Endometrial microvascular endothelial cells (primary cell): ENCODE data around the gene YWHAQ. TPM values are rescaled to one million over a fixed set of nuclear protein-coding genes. Genes with fewer than 3 reads are reported as not detected.
"Not testable (repeated sequence)": the region's sequence is repeated elsewhere in the genome, so short reads cannot be mapped to it uniquely, and the experiment has no call there.

Experiments
- in situ Hi-C: cut with HindIII; loops from 2 replicates; pipeline ENCODE4 v1.10.0; 2017; ENCODE audit warnings: low sequenced_read_pairs, low pct_unique_long_range_greater_than_20kb; ENCODE audit errors: inconsistent ontology term
- total RNA-seq: library from RNA; depleted of rRNA; stranded (reverse); fragments of >200 nt; gene quantifications from one replicate; pipeline ENCODE4 v1.2.3, GENCODE V29; 2015; ENCODE audit errors: inconsistent ontology term

YWHAQ gene
- total RNA-seq, 1 donor from 2014 or later: 359 TPM

DNA sequence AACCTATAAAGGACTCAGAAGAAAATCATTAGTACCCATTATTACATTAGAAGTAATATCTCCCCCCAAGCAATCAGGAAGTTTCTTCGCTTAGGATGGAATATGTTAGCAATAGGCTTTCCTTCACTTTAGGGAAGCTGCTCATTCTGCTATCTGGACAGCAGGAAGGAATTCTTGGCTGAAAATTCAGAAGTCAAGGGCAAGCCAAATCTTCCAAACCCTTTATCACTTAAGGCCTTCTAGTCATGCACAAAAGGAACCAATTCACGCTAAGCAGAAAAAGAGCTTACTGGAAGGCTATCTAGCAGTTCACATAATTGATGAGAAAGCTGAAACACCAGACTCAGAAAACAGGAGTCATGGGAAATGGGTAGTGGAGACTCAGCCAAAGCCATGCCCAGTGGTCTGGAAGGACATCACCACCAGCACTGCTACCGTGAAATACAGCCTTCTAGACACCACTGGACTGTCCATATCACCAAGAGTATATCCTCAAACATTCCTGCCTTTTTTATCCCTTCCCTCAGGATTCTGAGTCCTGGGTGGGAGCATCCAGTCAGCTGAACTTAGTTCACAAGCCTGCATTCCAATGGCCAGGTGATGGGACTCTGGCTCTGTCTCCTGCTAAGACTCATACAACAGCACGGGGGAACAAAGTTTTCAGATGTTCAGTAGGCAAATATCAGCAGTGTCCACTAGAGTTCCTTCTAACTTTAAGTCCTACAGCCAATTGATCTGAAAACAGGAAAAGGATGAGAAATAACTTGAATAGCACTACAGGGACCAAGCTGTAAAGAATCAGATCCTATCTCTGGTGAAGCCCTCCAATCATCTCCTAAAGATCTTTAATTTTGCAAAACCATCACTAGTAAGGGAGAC lies 60.4 kb downstream of the YWHAQ start:
- in situ Hi-C loops: no loop called here

DNA sequence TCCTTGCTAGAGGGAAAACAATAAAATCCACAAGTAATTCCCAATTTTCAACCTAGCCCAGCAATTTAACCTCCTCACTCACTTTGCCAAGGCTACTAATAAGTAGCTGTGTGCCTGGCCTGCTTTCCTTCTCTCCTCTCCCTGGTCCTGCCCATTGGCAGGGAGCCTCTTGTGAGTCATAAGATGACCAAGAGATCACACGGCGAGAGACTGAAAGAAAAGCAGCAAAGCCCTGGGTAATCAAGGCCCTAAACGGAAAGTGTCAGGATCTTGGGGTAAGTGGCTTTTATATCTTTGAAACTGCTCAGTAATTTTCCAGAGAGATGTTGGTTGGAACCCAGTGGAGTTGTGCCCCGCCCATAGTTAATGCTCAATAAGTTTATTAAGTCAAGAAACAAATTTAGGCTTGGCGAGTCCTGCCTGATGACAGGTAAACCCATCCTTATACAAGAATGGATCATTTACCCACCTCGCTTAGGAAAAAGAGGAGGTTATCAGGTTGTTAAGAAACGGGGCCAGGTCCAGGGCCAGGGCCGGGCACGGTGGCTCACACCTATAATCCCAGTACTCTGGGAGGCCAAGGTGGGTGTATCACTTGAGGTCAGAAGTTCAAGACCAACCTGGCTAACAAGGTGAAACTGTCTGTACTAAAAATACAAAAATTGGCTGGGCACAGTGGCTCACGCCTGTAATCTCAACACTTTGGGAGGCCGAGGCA lies 65.2 kb downstream of the YWHAQ start:
- in situ Hi-C loops: no loop called here

DNA sequence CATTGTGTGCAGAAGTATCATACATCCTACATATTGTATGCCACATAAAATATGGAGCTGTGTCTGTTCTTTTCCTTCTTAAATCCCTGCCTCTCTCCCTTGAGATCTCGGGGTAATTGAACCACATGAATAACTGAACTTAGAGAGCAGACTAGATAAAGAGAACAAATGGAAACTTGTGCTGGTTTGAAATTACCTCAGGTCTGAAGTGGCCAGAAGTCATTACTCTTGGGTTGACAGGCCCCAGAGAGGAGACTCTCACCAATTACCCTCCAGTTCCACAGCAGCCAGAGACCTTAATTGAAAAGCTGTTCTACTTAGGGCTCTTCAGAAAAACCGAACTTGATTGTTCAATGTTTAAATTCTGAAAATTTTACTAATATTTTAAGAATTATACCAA lies 70.2 kb downstream of the YWHAQ start:
- in situ Hi-C loops: no loop called here

DNA sequence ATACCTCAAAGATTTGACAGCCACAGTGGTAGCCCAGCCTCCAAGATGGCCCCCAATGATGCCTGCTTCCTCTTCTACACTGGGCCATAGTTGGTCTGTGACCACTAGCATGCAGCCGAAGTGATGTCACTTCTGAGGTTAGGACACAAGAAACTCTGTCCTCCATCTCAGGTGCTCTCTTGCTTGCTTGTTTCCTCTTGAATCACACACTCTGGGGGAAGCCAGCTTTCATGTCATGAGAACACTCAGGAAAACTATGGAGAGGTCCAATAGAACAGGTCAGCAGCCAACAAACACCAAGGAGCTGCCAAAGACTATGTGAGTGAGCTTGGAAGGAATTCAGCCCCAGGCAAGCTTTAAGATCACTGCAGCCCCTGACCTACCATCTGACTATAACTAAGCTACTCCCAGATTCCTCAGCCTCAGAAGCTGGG lies 71.8 kb downstream of the YWHAQ start:
- in situ Hi-C loops: no loop called here

DNA sequence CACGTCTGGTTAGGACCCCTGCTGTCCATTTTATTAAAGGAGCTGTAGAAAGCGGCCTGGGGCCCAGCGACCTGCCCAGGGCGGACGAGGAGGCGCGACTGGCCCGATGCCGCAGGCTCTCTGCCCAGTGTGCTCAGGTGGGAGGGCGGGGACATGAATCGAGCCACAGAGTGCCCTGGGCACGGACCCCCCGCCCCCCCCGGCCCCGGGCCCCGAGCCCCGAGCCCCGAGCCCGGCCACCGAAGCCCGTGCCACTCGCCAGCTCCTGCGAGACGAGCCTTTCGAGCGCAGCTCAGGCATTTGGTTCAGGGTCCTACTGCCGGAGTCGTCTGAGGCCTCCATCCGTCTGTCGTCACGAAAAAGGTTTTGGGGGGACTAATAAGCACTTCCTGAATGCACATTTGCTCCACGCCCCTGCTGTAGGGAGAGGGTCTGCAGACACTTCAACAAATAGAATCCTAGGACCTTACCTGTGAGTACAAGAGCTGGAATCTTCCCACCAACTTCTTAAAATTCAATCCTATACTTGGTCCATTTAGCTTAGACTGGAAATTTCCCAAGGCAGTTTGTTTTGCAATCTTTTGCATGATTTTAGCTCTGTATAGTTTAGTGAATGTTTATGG lies 74.6 kb downstream of the YWHAQ start:
- in situ Hi-C loops: no loop called here

DNA sequence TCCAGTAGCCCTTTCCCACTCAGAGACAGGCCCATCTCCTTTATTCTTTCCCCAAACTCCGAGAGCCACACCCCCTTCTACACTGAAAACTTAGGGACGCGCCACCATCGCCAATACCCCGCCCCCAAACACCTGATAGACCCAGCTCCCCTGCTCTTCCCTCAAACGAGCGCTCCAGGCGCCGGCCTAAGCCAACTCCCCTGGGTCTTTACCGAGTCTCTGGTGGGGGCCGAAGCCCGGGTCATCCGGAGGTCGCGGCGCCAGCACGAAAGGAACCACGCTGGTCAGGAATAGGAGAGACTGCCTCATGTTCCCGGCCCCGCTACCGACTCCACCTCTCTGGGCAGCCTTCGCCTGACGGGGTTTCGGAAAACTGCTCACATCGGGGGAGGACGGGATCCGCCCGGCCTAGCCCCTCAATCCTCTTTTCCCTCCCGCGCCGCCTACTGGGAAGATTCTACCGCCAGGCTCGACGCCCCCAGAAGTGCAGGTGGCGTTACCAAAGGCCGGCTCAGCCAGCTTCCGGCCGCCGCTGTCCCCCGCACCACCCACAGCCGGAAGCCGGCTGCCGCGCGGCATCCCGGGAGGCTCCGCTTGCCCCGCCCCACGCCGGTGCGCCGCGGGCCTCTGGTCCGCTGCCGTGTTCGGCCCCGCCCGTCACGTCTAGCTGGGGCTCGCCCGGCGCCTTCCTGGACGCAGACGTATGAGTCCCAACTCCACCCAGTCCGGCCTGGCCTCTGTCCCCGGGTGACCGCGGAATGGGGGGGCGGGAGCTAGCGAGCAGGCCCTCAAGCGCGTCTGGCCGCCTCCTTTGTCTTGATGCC lies 75.3 kb downstream of the YWHAQ start, which contains the start of gene ADAM17:
Gene ADAM17, minus strand, starts transcription at position 534 of the 824 bp plus-strand sequence. Its CDS starts 225 bp downstream, at position 309.
- in situ Hi-C loops: no loop called here

DNA sequence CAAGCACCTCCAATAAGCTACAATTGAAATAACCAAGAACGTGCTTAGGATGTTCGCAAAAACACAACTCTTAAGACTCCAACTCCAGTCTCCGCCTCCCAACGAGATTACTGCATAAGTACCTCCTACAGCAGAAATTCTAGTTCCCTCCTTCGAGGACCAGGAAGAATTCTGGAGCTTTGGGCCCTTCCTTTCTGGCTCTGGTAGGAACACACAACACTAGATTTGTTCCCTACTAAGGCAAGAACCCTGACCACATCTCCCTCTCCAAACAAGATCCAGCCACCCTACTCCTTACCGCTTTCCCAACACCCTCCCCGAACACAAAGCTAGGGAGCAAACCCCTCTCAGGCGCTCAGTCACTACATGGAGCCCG lies 75.9 kb downstream of the YWHAQ start:
- in situ Hi-C loops: no loop called here

DNA sequence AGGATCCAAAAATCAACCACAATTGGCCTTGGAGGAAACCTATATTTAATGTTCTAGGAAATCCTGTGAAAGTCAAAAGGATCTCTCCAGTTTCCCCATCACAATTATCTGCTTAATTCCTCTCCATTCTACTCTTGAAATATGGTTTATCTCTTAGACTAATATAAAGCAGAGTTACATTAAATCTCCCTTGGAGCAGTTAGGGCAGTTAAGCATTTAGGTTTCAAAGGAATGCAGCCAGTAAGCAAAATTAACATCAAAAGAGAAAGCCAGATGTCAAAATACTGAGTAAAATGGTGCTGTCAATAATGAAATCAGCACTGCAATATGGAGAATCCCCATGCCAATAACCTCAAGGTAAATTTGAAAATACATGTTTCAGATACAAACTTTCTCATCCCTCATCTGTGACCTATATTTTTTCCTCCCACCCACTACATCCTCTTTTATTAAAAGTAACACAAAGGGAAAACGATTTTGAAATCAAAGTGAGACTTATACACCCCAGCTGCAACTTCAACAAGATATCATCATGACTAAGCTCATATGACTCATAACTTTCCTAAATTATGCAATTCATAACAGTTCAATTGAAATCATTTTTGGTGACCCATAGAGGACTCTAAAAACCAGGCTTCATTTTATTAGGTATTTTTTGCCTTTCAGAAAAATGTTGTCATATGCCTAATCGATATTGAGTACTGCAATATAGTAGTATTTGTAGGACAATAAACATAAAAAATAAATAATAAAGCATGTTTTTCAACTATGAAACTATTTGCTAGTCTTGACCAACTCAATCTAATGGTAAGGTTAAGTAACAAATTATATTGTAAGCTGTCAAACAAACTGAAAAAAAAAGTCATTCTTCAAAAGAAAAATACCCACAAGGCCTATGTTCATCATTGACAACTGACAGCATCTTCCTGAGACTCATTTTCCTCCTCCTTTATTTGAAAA lies 78.3 kb downstream of the YWHAQ start:
- in situ Hi-C loops: no loop called here

DNA sequence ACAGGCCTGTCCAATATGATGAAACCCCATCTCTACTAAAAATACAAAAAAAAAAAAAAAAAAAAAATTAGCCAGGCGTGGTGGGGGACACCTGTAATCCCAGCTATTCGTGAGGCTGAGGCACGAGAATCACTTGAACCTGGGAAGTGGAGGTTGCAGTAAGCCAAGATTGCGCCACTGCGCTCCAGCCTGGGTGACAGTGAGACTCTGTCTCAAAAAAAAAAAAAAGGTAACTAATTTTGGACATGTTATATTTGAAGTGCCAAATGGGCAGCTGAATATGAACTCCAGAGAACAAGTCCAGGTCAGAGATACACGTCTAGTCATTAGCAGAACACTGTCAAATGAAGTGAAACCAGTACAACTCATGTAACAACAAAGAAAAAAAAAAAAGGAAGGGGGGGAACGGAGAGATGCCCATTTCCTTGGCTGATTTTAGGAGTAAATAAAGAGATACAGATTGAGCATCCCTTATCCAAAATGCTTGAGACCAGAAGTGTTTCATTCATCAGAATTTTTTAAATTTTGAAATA lies 79.9 kb downstream of the YWHAQ start:
- in situ Hi-C loops: not testable (repeated sequence)

DNA sequence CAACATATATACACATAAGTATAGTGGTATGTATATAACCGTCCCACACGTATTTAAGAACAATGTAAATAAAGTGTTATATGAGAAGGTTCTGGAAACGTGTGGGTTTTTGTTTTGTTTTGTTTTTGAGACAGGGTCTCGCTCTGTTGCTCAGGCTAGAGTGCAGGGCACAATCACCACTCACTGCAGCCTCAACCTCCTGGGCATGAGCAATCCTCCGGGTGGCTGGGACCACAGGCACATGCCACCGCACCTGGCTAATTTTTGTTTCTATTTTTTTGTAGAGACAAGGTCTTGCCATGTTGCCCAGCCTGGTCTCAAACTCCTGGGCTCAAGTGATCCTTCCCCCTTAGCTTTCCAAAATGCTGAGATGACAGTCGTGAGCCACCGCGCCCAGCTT lies 81.4 kb downstream of the YWHAQ start:
- in situ Hi-C loops: no loop called here

DNA sequence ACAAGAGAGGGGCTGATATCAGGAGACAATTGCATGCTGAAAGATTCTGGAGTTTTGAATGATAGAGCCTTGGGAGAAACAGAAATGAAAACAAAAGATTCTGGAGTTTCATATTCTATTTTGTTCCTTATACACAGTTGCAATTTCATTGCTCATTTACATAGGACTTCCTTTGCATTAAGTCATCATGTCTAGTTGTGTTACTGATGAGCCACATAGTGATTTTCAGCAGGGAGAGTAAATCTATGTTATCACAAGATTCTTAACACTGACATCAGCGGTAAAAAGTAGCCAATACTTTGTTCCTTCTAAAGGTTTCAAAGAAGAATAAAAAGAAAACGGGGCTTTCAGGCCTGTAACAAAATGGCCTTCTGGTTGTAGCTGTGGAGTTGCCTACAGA lies 82.3 kb downstream of the YWHAQ start:
- in situ Hi-C loops: no loop called here

DNA sequence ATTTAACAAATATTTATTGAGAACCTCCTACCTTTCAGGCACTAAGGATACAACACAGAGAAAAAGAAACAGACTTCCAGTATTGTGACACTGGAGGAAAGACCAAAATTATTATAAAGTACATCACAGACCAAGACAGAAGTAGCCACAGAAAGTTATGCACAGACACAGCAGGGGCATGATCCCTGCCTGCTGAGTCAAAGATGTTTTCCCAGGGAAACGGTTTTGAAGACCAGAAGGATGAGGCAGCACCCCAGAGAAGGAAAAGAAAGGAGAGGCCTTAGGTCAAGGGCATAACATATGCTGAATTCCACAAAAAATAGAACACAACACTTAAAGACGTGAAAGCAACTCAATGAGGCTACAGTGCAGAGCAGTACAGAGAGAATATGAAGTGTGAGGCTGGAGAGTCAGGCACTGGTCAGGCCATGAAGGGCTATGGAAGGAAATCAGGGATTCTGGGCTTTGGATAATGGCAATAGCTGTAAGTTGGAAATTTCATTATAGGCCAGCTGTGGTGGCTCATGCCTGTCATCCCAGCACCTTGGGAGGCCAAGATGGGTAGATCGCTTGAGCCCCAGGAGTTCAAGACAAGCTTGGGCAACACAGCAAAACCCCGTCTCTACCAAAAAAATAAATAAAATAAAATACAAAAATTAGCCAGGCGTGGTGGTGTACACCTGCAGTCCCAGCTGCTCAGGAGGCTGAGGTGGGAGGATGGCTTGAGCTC lies 83.4 kb downstream of the YWHAQ start:
- in situ Hi-C loops: no loop called here

DNA sequence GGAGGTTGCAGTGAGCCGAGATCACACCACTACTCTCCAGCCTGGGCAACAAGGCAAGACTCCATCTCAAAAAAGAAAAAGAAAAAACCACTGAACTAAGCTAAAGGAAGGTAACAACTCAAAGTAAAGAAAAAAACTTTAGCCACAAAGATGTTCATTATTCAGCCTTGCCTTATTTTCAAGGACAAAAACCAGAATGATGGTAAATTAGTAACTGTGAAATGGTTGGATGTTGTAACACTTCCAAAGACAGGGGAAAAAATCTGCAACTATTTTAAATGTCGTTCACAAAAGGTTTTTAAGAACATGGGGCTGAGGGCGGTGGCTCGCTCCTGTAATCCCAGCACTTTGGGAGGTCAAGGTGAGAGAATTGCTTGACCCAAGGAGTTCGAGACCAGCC lies 85.3 kb downstream of the YWHAQ start:
- in situ Hi-C loops: no loop called here

DNA sequence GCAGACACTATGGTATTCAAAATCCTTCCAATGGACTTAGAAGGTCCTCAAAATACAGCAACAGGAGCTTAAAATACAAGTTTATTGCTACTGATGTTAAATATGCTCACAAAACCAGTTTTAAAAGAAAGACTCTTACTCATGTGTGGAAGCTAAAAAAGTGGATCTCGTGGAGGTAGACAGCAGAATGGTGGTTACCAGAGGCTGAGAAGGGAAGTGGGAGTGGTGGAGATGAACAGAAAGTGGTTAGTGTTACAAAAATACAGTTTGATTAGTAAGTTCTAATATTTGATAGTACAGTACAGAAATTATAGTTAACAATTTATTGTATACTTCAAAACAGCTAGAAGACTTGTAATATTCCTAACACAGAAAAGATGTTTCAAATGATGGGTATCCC lies 87.2 kb downstream of the YWHAQ start:
- in situ Hi-C loops: no loop called here

DNA sequence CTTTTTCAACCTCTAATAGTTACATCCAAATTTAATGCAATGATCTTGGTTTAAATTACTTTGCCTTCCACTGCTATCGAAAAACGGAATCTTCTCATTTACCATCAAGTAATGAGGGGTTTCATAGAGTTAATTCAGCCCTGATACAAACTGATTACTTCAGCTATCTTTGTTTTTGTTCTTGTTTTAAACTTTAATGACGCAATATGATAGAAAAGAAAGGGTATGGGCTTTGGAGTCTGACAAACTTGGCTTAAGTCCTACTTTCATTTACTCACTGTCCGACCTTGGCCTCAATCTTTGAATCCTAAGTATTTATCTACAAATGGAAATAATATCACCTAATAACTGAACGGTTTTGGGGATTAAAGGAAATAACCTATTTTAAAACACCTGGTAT lies 91.3 kb downstream of the YWHAQ start:
- in situ Hi-C loops: no loop called here

DNA sequence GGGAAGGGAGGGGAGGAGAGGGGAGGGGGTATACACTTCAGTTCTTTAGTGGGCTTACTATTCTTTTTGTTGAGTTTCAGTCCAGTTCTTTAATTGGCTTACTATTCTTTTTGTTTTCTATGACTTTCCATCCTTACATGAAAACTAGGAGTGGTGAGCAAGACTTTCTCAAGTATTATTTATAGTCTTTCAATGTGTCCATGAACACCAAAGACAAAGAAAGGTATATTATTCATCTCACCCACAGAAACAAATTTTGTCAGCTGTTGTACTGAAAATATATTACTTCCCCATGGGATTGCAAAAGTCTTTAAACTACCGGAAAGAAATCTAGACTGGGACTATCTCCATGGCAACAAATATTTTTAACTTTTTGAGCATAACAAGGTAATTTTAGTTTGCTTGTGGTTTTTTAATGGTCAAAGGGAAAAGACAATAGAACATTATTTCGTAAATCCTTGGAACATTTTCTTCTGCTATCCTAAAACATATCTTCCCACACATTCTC lies 92.7 kb downstream of the YWHAQ start:
- in situ Hi-C loops: no loop called here

DNA sequence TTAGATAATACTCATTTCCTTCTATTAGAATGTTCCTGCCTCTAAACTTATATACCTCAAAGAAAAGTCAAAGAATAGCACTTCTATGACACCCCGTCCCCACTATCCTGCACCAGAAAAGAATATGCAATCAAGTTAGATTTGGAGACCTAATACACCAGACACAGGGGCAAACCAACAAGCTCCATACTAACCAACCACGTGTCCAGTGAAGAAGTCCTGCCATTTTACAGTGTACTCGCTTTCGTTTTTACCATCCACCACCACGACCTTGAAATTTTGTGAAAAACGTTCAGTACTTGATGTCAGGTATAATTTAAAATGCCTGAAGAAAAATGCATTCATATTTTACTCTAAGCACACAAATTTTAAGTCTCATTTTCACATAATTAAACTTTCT lies 94.3 kb downstream of the YWHAQ start:
- in situ Hi-C loops: no loop called here
